Neural cell (in vitro differentiated cells): ENCODE results near the gene DOHH. TPM values are rescaled to one million over a fixed set of nuclear protein-coding genes. Genes with fewer than 3 reads are reported as not detected.

Experiments
- H2AFZ ChIP-seq: fragments of 200-600, 300-800 bp; sonication (generic), shearing (Covaris generic); 2 replicates; pipeline ENCODE4 v1.6.0; 2014; ENCODE audit warnings: low read depth, mild to moderate bottlenecking, antibody characterized with exemption, low read length, moderate library complexity
- H3F3A ChIP-seq: fragments of 200-600 bp; shearing (Covaris generic); 2 replicates; pipeline ENCODE4 v1.6.1; 2016; ENCODE audit warnings: mild to moderate bottlenecking, moderate library complexity, mixed read lengths, antibody characterized with exemption, low read length; ENCODE audit not compliant: insufficient read depth, poor library complexity, severe bottlenecking
- H3K27ac ChIP-seq: fragments of 200-600, 300-800 bp; sonication (generic), shearing (Covaris generic); 2 replicates; pipeline ENCODE4 v1.5.1; 2014; ENCODE audit warnings: mild to moderate bottlenecking, low read length, moderate library complexity
- H3K27me3 ChIP-seq: fragments of 300-800, 200-600 bp; sonication (generic), shearing (Covaris generic); 2 replicates; pipeline ENCODE4 v1.6.0; 2014; ENCODE audit warnings: mild to moderate bottlenecking, low read depth, low read length, moderate library complexity; ENCODE audit not compliant: insufficient read depth
- H3K36me3 ChIP-seq: fragments of 300-800, 200-600 bp; sonication (generic), shearing (Covaris generic); 2 replicates; pipeline ENCODE4 v1.5.1; 2014; ENCODE audit warnings: mild to moderate bottlenecking, antibody characterized with exemption, low read length, moderate library complexity; ENCODE audit not compliant: insufficient read depth
- H3K4me2 ChIP-seq: fragments of 300-800, 200-600 bp; sonication (generic), shearing (Covaris generic); 2 replicates; pipeline ENCODE4 v1.6.0; 2014; ENCODE audit warnings: mild to moderate bottlenecking, low read length
- H3K4me3 ChIP-seq: fragments of 300-800, 200-600 bp; sonication (generic), shearing (Covaris generic); 2 replicates; pipeline ENCODE4 v1.5.1; 2014; ENCODE audit warnings: mild to moderate bottlenecking, low read length, moderate library complexity
- H3K79me2 ChIP-seq: fragments of 200-600 bp; shearing (Covaris generic); replicated peaks from 2 replicates; pipeline ENCODE4 v1.6.0; 2014; ENCODE audit warnings: mild to moderate bottlenecking, low read length, moderate library complexity; ENCODE audit not compliant: insufficient read depth
- H3K9ac ChIP-seq: fragments of 300-800, 200-600 bp; sonication (generic), shearing (Covaris generic); 2 replicates; pipeline ENCODE4 v1.6.1; 2016; ENCODE audit warnings: mild to moderate bottlenecking, low read length, mixed read lengths
- H3K9me2 ChIP-seq: fragments of 200-600 bp; shearing (Covaris generic); 2 replicates; pipeline ENCODE4 v1.6.1; 2016; ENCODE audit warnings: mild to moderate bottlenecking, low read length, mixed read lengths; ENCODE audit not compliant: insufficient read depth
- H3K9me3 ChIP-seq: fragments of 200-600, 300-800 bp; sonication (generic), shearing (Covaris generic); 2 replicates; pipeline ENCODE4 v1.6.1; 2016; ENCODE audit warnings: mild to moderate bottlenecking, mixed run types, low read length, moderate library complexity, mixed read lengths
- H4K20me1 ChIP-seq: fragments of 200-600 bp; shearing (Covaris generic); 2 replicates; pipeline ENCODE4 v1.6.1; 2016; ENCODE audit warnings: mild to moderate bottlenecking, mixed run types; ENCODE audit not compliant: insufficient read depth
- EP300 ChIP-seq: fragments of 450-650 bp; conservative IDR thresholded peaks from 2 replicates; pipeline ENCODE4 v1.6.1; 2014; ENCODE audit warnings: antibody characterized with exemption, mild to moderate bottlenecking, moderate library complexity; ENCODE audit not compliant: poor library complexity, severe bottlenecking
- EZH2 ChIP-seq: fragments of 200-600, 300-800 bp; shearing (Covaris generic), sonication (generic); IDR thresholded peaks from 2 replicates; pipeline ENCODE4 v1.6.1; 2014; ENCODE audit warnings: antibody characterized with exemption, low read length, borderline replicate concordance, mild to moderate bottlenecking; ENCODE audit not compliant: insufficient read depth, poor library complexity, severe bottlenecking
- MXI1 ChIP-seq: fragments of 450-650 bp; conservative IDR thresholded peaks from 2 replicates; pipeline ENCODE4 v1.6.1; 2014; ENCODE audit warnings: antibody characterized with exemption, mild to moderate bottlenecking; ENCODE audit not compliant: poor library complexity, severe bottlenecking
- POLR2AphosphoS5 ChIP-seq: IDR thresholded peaks from 2 replicates; pipeline ENCODE4 v1.6.1; 2012
- RAD21 ChIP-seq: fragments of 450-650 bp; conservative IDR thresholded peaks from 2 replicates; pipeline ENCODE4 v1.6.1; 2014; ENCODE audit warnings: antibody characterized with exemption, mild to moderate bottlenecking, moderate library complexity
- SMC3 ChIP-seq: fragments of 450-650 bp; conservative IDR thresholded peaks from 2 replicates; pipeline ENCODE4 v1.6.1; 2014; ENCODE audit warnings: antibody characterized with exemption, mild to moderate bottlenecking, moderate library complexity; ENCODE audit not compliant: poor library complexity
- TAF1 ChIP-seq: IDR thresholded peaks from 2 replicates; pipeline ENCODE4 v1.6.1; 2012; ENCODE audit warnings: low read depth
- polyA plus RNA-seq: library from polyadenylated mRNA; depleted of rRNA; stranded (reverse); fragments of >200 nt; gene quantifications from 2 replicates; pipeline ENCODE4 v1.2.3, GENCODE V29; 2014
- TF ChIP-seq, protein P1 (sequence below): IDR thresholded peaks from 2 replicates; pipeline ENCODE4 v1.6.1; 2012; ENCODE audit warnings: borderline replicate concordance
- TF ChIP-seq, protein P2 (sequence below): fragments of 450-650 bp; IDR thresholded peaks from 2 replicates; pipeline ENCODE4 v1.5.1; 2014; ENCODE audit warnings: antibody characterized with exemption, mild to moderate bottlenecking, moderate library complexity; ENCODE audit not compliant: poor library complexity, severe bottlenecking

DOHH gene
- polyA plus RNA-seq, 1 donor from 2014 or later = 20.3 TPM

DNA sequence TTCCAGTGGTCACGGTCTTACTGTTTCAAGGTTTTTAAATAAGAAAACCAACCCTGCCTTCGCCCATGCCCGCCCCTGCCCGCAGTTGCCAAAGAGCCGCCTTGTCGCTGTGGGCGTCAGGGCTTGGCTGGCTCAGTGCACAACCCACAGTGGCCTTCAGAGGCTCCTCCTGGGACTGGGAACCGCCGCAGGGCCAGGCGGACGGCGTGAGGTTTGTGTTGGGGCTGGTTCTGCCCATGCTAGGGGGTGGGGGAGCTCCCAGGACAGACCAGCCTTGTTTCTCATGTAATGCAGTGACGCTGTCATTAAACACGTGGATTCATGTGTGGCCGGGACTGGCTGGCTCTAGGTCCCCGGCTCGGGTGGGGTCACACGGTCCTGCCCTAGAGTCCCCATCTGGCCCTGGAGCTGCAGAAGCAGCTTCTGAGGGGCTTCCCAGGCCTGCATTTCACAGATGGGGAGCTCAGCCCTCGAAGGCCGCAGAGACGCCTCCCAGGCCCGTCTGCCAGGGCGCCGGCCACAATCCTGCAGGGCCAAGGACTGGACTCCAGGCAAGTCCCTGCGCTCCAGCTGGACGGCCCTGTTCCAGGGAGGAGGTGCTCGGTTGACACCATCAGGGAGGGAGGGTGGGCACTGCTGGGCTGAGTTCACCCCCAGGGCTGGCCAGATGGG lies 36.1 kb upstream of the DOHH start:
- Histone ChIP-seq H3K4me3 (no peak overlapping the region), H2AFZ (no peak overlapping the region), H3K4me2 (no peak overlapping the region), H3K9me2 (no peaks in the 10 kb centered on the region), H3K27ac (no peak overlapping the region), H3K27me3 (no peaks in the 10 kb centered on the region), H3K36me3 (no peaks in the 10 kb centered on the region), H3K9me3 (no peaks in the 10 kb centered on the region), H3K79me2 (no peaks in the 10 kb centered on the region), H4K20me1 (no peaks in the 10 kb centered on the region), H3F3A (no peaks in the 10 kb centered on the region), H3K9ac (no peak overlapping the region)
- TF ChIP-seq RAD21 (no peak), POLR2AphosphoS5 (no peak), EZH2 (no peak), TAF1 (no peak), MXI1 (no peak), EP300 (no peak), SMC3 (no peak)
- TF ChIP-seq, protein P1, sequence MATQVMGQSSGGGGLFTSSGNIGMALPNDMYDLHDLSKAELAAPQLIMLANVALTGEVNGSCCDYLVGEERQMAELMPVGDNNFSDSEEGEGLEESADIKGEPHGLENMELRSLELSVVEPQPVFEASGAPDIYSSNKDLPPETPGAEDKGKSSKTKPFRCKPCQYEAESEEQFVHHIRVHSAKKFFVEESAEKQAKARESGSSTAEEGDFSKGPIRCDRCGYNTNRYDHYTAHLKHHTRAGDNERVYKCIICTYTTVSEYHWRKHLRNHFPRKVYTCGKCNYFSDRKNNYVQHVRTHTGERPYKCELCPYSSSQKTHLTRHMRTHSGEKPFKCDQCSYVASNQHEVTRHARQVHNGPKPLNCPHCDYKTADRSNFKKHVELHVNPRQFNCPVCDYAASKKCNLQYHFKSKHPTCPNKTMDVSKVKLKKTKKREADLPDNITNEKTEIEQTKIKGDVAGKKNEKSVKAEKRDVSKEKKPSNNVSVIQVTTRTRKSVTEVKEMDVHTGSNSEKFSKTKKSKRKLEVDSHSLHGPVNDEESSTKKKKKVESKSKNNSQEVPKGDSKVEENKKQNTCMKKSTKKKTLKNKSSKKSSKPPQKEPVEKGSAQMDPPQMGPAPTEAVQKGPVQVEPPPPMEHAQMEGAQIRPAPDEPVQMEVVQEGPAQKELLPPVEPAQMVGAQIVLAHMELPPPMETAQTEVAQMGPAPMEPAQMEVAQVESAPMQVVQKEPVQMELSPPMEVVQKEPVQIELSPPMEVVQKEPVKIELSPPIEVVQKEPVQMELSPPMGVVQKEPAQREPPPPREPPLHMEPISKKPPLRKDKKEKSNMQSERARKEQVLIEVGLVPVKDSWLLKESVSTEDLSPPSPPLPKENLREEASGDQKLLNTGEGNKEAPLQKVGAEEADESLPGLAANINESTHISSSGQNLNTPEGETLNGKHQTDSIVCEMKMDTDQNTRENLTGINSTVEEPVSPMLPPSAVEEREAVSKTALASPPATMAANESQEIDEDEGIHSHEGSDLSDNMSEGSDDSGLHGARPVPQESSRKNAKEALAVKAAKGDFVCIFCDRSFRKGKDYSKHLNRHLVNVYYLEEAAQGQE = no peak
- TF ChIP-seq, protein P2, sequence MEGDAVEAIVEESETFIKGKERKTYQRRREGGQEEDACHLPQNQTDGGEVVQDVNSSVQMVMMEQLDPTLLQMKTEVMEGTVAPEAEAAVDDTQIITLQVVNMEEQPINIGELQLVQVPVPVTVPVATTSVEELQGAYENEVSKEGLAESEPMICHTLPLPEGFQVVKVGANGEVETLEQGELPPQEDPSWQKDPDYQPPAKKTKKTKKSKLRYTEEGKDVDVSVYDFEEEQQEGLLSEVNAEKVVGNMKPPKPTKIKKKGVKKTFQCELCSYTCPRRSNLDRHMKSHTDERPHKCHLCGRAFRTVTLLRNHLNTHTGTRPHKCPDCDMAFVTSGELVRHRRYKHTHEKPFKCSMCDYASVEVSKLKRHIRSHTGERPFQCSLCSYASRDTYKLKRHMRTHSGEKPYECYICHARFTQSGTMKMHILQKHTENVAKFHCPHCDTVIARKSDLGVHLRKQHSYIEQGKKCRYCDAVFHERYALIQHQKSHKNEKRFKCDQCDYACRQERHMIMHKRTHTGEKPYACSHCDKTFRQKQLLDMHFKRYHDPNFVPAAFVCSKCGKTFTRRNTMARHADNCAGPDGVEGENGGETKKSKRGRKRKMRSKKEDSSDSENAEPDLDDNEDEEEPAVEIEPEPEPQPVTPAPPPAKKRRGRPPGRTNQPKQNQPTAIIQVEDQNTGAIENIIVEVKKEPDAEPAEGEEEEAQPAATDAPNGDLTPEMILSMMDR = no peak

DNA sequence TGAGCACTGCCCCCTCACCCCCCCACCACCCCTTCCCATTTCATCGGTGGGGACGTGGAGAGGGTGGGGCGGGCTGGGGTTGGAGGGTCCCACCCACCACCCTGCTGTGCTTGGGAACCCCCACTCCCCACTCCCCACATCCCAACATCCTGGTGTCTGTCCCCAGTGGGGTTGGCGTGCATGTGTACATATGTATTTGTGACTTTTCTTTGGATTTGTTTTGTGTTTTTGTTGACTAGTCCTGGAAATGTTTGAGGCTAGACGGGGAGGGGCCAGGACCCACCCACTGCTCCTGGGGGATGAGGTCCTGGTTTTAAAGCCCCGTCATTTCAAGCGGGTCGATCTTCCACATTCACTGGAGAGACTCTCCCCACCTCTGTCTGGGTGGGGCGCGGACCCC lies 35.5 kb upstream of the DOHH start:
- no peaks in the 10 kb centered on the region for H4K20me1 ChIP-seq
- H3K9ac ChIP-seq = no peak overlapping the region
- H3K36me3 ChIP-seq = no peaks in the 10 kb centered on the region
- no peaks in the 10 kb centered on the region for H3F3A ChIP-seq
- no peak overlapping the region for H3K4me3 ChIP-seq
- TF ChIP-seq MXI1 (no peak), EZH2 (no peak), TAF1 (no peak), SMC3 (no peak), POLR2AphosphoS5 (no peak), RAD21 (no peak), EP300 (no peak)
- TF ChIP-seq, protein P2 = no peak
- TF ChIP-seq, protein P1 = no peak
- no peak overlapping the region for H3K4me2 ChIP-seq
- H3K27me3 ChIP-seq = no peaks in the 10 kb centered on the region
- H3K9me3 ChIP-seq = no peaks in the 10 kb centered on the region
- H3K79me2 ChIP-seq = no peaks in the 10 kb centered on the region
- H3K9me2 ChIP-seq = no peaks in the 10 kb centered on the region
- no peak overlapping the region for H2AFZ ChIP-seq
- H3K27ac ChIP-seq = no peak overlapping the region
